Sciatic nerve (tissue), 2 donors: Measurements from ENCODE around the gene SYMPK. TPM values are rescaled to one million over a fixed set of nuclear protein-coding genes. Genes with fewer than 3 reads are reported as not detected.
"Not testable (repeated sequence)": the region's sequence is repeated elsewhere in the genome, so short reads cannot be mapped to it uniquely, and the experiment has no call there.

Source experiments
- ATAC-seq: fragments of 200-7000 bp; cut with Tn5 transposase; one replicate; pipeline ENCODE4 v1.9.1; 2020; ENCODE audit warnings: mild to moderate bottlenecking, moderate library complexity
- DNase-seq: peaks from one replicate; pipeline ENCODE4 v3.0.0-alpha.2; 2020; ENCODE audit warnings: low spot score
- intact Hi-C: fragments of 100-400 bp; cut with DNase I; formaldehyde crosslinking; loops from one replicate; pipeline ENCODE4 v1.14.2; 2022
- total RNA-seq: library from RNA; stranded (reverse); fragmentation: NEBNext Ultra II Directional; extraction: Animal tissue kit (Norgen Biotek cat#: 25700); gene quantifications from one replicate; pipeline ENCODE4 v1.2.1, GENCODE V29; 2021
- donor health status: DM: no; HTN: no; CAD: no.
- donor health status: DM: no; HTN: no; CAD: no.

The SYMPK gene
- total RNA-seq: 60.9 TPM

DNA sequence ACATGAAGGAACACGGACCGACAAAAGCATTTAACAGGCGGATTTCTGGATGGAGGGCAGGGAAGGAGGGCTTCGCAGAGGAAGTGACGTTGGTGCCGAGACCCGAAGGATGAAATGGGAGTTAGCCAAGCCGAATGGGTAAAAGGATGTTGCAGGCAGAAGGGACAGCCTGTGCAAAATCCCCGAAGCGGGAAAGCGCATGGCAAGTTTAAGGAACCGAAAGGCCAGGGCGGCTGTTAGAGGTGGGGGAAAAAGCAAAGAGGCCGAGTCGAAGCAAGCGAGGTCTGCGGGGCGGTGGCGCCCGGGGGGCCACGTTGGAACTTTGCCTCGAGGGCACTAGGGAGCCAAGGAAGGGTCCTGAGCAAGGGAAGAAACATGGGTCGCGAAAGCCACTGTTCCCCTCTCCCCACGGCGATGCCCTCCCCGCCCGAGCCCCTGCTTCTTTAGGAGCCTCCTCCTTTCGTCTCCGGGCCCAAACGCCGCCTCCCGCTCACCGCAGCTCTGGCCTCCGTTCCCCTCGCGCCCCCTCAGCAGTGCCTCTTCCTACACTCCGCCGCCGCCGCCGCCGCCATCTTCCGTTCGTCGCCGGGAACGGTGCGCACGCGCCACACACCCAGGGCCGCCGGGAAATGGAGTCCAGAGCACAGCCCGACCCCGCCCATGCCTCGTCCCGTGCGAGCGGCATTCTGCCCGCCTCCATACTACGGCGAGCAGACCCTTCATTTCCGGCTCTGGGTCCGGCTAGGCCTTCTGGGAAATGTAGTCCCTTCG lies at the start of gene SYMPK:
TSS of gene SYMPK (minus strand) at position 584 of the 771 bp plus-strand sequence. CDS start 8,652 bp downstream, outside the sequence.
- peak; percentile 99 for DNase-seq
- ATAC-seq: peak; percentile 99
- intact Hi-C loops: no loop called here

- intact Hi-C loops: no loop called here
- DNase-seq (no peak), ATAC-seq (no peak)
These were observed 48.3 kb upstream of the SYMPK start for GRCh38 chr19:45911291-45911690.

DNA sequence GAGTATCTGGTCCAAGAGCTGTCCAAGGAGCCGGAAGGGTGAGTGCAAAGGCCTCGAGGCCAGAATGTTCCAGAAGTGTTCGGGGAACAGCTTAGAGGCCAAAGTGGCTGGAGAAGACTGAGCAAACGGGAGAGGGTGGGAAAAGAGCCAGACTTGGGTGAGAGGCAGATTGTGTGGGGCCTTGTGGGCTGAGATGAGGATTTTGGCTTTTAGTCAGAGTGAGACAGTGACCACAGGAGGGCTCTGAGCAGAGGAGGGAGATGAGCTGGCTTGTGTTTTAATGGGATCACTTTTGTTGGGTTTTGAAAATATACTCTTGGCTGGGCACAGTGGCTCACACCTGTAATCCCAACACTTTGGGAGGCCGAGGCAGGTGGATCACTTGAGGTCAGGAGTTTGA lies 46.0 kb upstream of the SYMPK start:
- intact Hi-C loops: no loop called here
- DNase-seq: no peak

GRCh38 chr19:45906221-45906620 lies 43.3 kb upstream of the SYMPK start:
- DNase-seq (no peak), ATAC-seq (no peak)
- intact Hi-C loops: no loop called here

More for the DNA sequence above, 46.0 kb upstream of the SYMPK start:
- no peak for ATAC-seq

DNA sequence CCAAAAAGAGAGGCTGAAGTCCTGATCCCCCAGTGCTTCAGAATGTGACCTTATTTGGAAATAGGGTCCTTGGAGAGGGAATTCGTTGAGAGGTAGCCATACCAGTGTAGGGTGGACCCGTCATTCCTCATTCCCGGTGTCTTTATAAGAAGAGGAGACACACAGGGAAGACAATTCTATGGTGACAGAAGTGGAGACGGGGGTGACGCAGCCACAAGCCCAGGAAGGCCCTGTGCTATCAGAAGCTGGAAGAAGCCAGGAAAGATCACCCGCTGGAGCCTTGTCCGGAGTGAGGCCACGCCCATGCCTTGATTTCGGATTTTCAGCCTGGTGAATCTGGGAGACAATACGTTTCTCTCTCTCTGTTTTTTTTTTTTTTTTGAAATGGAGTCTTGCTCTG lies 42.1 kb upstream of the SYMPK start:
- ATAC-seq (no peak), DNase-seq (no peak)
- intact Hi-C loops: no loop called here

- ATAC-seq (peak; percentile 98), DNase-seq (peak; percentile 99)
- intact Hi-C loops: no loop called here
These were observed 40.0 kb upstream of the SYMPK start for GRCh38 chr19:45902651-45903625.

DNA sequence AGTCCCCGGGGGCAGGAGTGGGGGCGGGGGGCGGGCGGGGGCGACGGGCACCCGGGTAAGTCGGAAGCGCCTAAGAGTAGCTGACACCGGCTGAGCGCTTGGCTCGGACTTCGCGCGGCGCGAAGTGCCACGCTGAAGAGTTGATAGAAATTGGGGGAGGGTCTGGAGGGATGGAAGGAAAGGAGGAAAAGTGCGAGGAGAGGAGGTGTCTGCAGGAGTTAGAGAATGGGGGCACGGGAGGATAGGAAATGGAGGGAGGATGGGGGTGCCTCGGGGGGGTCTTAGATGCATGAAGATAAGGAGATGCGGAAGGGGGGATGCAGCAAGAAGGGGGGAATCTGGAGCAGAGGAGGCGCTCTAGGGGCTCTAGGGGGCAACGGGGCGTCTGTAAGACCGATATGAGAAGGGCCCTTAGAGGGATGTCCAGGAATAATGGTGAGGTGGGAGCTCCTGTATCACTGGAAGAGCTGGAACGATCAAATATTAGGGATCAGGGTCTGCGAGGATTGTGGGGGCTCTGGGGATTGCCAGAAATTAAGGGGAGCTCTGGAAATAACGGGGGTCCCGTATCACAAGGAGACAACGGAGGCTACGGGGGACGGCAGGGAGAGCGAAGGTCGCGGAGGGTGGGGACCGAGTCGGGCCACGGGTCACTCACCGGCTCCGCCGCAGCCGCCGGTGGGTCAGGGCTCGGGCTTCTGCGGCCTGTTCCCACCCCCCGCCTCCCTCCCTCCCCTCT lies 39.1 kb upstream of the SYMPK start, which contains the start of gene MYPOP:
TSS of gene MYPOP (minus strand) at position 702 of the 739 bp plus-strand sequence. CDS start 840 bp downstream, outside the sequence.
- ATAC-seq: no peak
- no peak for DNase-seq
- intact Hi-C loops: no loop called here

GRCh38 chr19:45901432-45901911 lies 38.5 kb upstream of the SYMPK start:
- intact Hi-C loops: no loop called here
- DNase-seq (peak; percentile 72), ATAC-seq (no peak)

GRCh38 chr19:45900738-45901431 lies 37.9 kb upstream of the SYMPK start:
- DNase-seq (no peak), ATAC-seq (no peak)
- intact Hi-C loops: no loop called here

- no peak for ATAC-seq
- intact Hi-C loops: no loop called here
These were observed 37.1 kb upstream of the SYMPK start for GRCh38 chr19:45899919-45900589.

GRCh38 chr19:45899253-45899652 lies 36.3 kb upstream of the SYMPK start:
- DNase-seq: no peak
- intact Hi-C loops: no loop called here
- ATAC-seq: no peak

More at GRCh38 chr19:45899919-45900589, 37.1 kb upstream of the SYMPK start:
- DNase-seq: no peak

- intact Hi-C loops: no loop called here
- no peak for DNase-seq
- no peak for ATAC-seq
These were observed 34.4 kb upstream of the SYMPK start for GRCh38 chr19:45897261-45897812.

DNA sequence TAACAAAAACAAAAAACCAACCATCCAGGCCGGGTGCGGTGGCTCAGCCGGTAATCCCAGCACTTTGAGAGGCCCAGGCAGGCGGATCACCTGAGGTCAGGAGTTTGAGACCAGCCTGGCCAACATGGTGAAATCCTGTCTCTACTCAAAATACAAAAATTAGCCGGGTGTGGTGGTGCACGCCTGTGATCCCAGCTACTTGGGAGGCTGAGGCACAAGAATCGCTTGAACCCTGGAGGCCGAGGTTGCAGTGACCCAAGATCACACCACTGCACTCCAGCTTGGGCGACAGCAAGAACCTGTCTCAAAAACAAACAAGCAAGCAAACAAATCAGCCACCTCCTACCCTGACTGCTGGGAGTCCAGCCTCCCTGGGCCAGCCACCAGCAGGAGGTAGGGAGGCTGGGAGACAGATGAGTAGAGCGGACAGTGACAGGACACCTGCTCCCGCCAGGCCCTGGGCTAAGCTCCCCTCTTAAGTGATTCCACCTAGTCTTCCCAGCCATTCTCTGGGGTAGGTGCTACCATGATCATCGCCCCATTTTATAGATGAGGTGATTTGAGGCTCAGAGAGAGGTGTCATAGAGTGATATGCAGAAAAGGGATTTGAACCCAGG lies 33.1 kb upstream of the SYMPK start:
- intact Hi-C loops, ATAC-seq: not testable (repeated sequence)

DNA sequence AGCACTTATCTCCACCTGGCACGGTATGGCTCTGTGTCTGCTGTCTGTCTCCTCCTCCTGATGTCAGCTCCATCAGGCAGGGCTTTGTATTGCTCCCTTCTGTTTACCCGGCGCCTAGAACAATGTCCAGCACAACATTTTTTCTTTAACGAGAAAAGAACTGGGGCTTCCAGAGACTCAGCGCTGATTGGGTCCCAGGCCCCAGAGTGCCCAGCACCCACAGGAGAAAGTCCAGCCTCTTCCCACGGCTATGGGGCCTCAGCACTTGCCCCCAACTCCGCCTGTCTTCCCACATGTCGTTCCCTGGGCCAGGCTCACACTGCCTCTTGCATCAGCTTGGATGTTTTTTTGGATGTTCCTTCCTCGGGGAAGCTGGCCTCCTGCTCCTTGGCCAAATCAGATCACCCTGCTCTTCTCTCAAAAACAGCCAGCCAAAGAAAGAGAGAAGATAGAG lies 32.6 kb upstream of the SYMPK start:
- intact Hi-C loops: no loop called here
- ATAC-seq: peak; percentile 58
- no peak for DNase-seq

More for the DNA sequence above, 33.1 kb upstream of the SYMPK start:
- not testable (repeated sequence) for DNase-seq

DNA sequence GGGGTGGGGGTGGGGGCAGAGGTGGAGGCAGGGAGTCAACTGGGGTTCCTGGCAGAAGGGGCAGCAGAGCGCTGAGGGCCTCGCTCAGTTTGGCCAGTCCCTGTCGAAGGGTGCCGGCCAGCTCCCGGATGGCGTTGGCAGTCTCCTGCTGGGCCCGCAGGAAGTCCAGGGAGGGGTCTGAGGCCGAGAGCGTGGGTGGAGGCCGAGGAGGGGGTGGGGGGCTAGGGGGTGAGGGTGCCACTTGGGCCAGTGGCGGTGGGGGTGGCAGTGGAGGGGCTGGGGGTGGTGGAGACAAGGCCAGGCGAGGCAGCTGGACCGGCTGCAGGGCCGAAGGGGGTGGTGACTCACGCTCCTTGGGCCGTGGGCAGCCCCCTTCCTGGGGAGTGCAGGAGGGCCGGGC lies 27.9 kb upstream of the SYMPK start:
- DNase-seq (no peak), ATAC-seq (no peak)
- intact Hi-C loops: no loop called here

DNA sequence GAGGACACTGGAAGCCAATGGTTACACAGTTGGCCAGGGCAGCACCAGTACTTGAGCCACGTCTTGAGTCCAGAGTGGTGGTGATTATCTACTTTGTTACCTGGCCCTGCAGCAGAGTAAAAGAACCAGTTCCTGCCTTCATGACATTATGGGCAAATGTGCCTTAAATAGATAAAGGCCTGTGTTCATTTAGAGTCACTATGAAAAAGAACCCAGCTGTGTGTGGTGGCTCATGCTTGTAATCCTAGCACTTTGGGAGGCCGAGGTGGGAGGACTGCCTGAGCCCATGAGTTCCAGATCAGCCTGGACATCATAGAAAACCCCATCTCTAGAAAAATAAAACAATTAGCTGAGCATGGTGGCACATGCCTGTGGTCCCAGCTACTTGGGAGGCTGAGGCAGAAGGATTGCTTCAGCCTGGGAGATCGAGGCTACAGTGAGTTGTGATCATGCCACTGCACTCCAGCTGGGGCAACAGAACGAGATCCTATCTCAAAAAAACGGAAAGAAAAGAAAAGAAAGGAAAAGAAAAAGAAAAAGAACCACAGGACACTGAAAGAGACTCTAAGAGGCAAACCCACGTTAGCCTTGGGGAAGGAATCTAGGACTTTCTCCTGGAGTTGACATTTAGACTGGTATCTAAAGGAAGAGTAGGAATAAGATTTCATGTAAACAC lies 26.4 kb upstream of the SYMPK start:
- ATAC-seq (no peak), DNase-seq (no peak)
- intact Hi-C loops: no loop called here
